GM19240 (cell line): Measurements from ENCODE around the gene MED13L.
"Not testable (repeated sequence)": the region's sequence is repeated elsewhere in the genome, so short reads cannot be mapped to it uniquely, and the experiment has no call there.

ENCODE experiments used
- DNase-seq: peaks from one replicate; pipeline ENCODE4 v3.0.0; 2011; ENCODE audit warnings: low spot score; ENCODE audit not compliant: insufficient read length

MED13L gene

GRCh38 chr12:116059904-116060303 lies 217.6 kb downstream of the MED13L start:
- DNase-seq, result no peak

- DNase-seq, result no peak
Measured at GRCh38 chr12:116058574-116058973, 218.9 kb downstream of the MED13L start.

GRCh38 chr12:116057356-116057755 lies 220.1 kb downstream of the MED13L start:
- DNase-seq, result no peak

DNA sequence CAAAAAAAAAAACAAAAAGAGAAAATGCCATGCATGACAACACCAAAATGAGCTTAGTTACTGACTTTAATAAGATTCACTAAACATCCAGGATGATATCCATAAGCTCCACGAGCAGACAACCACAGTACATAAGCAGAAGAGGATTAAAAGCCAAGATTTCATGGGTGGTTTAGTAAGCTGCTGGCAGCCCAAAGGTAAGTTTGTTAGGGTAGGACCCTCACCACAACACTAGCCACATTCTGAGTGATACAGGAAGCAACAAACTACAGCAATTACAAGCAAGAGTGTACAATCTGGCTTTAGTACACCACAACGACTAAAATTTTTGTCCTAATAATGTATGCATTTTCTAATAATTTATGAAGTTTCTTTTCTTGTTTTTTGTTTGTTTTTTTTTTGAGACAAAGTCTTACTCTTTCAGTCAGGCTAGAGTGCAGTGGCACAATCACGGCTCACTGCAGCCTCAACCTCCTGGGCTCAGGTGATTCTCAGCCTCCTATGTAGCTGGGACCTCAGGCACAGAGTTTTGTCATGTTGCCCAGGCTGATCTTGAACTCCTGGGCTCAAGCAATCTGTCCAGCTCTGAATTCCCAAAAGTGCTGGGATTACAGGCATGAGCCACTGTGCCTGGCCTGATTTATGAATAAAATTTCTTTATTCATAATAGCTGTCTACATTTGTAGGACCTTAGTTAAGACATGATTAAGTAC lies 221.4 kb downstream of the MED13L start:
- DNase-seq, result no peak

DNA sequence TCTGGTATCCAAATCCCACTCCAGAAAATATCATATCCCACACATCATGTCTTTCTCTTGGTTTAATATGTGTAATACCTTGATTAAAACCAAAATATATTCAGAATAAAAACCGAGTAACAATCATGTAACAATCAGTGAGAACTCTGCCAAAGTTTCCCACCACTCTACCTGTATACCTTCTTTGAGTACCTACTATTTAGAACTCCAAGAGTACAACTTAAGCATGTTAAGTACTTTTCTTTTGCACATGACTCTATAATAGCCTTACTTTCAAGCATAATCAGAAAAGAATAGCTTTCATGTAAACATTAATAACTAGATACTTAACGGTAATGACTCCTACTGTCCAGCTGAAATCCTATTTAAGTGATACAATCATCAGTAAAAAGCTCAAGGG lies 223.2 kb downstream of the MED13L start:
- no peak for DNase-seq

DNA sequence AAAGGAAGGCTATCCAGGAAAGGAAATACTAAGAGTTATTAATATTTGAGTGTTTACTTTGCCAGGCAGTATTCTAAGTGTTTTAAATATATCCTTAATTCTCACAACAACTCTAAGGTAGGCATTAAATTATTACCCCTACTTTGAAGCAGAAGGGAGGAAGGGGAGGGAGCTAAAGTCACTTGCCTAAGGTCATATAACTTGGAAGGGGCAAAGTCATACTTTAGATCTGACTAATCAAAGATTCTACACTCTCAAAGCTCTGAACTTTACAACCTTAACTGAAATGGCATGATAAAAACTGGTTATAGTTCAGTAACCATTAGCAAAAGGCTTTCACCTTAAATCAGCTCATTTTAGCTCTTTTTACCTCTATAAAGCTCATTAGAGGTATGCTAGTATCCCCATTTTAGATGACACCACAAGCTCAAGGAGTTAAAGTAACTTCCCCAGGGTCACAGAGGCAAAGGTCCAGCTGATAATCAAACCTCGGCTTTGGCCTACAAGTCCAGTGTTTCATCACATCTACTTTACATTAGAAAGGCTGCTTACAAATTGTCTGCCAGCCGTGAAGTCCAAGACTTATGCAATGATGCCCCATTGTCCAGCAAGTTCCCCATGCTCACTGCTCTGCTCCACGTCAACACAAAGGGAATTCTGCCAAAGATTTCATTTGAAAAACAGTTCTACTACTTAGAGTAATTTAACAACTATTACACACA lies 223.9 kb downstream of the MED13L start:
- DNase-seq, result no peak

GRCh38 chr12:116050275-116050674 lies 227.2 kb downstream of the MED13L start:
- DNase-seq, result no peak

DNA sequence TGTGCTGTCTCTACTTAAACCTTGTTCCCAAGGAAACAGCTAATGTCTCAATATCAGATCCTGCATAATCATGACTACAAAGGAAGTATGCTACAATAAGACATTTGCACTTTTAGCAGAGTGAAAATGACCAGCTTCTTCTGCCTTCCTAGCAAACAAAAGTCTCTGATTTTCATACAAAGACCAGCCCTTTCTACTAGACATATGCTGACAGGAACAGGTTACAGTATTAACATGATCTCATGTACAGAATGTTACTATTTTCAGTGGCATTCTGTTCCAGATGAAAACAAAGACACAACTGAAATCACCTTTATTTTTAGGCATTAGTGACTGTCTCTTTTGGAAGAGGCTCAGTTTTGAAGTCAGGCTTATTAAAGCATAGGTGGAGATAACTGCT lies 228.6 kb downstream of the MED13L start:
- DNase-seq, result no peak

- no peak for DNase-seq
Measured at GRCh38 chr12:116046039-116046438, 231.5 kb downstream of the MED13L start.

DNA sequence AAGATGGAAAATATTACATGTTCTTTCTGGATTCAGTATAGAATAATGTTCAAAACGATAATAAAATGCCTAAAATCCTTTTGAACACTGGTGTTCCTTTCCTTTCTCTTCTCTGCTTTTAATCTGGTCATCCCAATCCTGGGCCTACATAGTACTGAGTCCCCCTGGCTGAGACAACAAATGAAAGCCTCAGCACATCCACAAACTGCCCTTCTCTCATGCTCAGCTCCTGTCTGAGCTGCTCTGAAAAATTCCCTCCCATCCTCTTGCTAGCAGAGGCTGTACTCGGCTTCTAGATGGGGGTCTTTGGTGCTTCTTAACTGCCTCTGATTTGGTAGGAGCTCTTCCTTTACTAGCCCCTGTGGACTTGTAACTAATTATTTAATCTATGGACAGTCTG lies 232.3 kb downstream of the MED13L start:
- DNase-seq, result no peak

DNA sequence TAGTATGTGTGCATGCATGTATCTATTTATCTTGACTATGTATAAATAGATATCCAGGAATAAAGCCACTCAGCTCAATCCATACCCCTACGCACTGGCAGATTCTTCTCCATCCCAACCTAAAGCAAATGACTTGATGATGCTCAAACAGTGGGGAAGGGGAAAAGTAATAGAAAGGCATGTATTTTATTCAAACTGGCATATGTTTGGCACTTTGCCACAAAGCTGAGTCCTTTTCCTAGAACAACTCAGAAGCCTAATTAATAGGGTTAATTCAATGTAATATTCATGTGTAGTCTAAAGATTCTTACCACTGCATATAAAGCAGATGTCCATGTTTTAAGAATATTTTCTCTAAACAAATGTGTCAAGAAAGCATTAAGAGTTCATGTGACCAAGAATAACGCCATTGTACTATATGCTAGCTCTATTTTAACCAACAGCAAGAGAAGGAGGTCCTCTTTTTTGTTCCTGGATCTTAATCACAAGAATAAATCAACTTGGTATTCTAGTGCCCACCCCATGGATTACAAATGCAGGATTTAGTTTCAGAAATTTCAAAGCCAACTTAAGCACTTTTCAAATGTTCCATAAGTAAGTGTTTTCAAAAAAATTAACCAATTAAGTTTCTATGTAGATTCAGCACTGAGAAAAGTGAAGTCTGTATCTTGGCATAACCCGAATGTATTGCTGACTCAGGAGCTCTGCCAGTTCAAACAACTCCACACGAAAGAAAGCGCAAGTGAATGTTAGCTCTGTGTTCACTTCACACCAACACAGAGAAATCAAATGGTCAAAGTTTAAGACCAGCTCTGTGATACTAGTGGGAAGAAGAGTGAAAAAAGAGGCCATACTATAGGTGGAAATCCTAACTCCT lies 233.6 kb downstream of the MED13L start:
- DNase-seq, result no peak

DNA sequence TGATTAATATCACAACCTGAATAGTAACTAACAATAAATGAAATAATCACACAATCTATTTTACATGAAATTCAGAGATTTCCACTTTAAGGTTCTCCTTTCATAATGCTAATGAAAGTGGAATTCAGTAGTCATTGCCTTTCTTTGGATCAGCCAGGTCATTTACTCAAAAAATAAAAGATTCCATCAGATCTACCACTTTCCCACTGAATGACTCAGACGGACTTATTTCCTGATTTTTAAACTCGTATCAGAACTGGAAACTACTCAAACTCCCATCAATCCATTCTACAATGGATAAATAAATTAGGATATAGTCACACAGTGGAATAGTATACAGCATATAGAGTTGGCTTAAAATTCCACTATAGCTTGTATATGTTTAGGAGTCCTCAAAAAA lies 237.1 kb downstream of the MED13L start:
- DNase-seq, result no peak

GRCh38 chr12:116039081-116039480 lies 238.4 kb downstream of the MED13L start:
- DNase-seq, result no peak

- no peak for DNase-seq
Measured at GRCh38 chr12:116037941-116038837, 239.3 kb downstream of the MED13L start.

GRCh38 chr12:116033765-116034164 lies 243.7 kb downstream of the MED13L start:
- DNase-seq, result no peak

DNA sequence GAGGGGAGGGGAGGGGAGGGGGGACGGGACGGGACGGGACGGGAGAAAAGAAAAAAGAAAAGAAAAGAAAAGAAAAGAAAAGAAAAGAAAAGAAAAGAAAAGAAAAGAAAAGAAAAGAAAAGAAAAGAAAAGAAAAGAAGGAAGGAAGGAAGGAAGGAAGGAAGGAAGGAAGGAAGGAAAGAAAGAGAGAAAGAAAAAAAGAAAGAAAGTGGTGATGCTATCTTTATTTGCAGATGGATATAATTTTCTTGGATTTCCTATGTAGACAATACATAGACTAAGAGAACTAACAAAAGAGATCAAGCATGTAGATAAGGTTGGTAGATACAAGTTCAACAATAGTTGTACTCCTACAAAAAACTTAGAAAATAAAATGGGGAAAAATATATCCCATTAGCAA lies 245.9 kb downstream of the MED13L start:
- not testable (repeated sequence) for DNase-seq

- no peak for DNase-seq
Measured at GRCh38 chr12:116028619-116029018, 248.9 kb downstream of the MED13L start.

GRCh38 chr12:116027551-116027821 lies 250.0 kb downstream of the MED13L start:
- DNase-seq, result no peak

DNA sequence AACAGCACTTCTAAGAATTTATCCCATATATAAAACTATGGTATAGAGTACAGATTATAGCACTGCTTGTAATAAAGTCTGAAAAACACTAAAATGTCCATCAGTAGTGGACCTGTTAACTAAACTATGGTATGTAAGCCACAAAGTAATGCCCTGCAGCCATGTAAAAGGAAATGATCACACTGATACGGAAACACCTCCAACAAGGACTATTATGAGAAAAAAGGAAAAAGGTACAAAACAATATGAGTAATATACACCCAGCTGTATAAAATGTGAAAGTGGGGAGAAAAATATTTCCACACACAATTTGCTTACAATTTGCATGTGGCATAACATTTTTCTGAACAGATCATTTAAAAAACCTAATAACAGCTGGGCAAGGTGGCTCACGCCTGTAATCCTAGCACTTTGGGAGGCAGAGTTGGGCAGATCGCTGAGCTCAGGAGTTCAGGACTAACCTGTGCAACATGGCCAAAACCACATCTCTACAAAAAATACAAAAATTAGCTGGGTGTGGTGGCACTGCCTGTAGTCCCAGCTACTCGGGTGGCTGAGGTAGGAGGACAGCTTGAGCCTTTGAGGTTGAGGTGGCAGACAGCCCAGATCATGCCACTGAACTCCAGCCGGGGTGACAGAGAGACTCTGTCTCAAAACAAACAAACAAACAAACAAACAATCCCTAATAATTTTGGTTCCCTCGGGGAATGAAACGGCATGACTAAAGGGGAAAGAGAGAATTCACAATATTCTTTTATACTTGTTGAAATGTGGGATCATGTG lies 250.5 kb downstream of the MED13L start:
- DNase-seq, result no peak

DNA sequence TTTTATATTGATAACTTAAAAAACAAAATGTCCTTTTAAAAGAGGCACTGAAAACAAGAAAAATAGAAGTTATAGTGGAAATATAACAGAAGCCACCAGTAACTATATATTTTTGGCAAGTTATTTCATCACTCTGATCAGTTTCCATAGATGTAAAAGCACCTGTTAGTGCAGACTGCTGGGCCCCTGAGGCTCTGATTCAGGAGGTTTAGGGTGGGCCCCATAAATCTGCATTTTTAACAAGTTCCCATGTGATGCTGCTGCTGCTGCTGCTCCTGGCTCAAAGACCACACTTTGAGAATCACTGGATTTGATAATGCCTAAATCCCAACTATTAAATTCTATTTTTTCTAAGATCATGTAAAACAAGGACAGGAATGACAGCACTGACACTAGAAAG lies 251.1 kb downstream of the MED13L start:
- DNase-seq, result no peak

- no peak for DNase-seq
Measured at GRCh38 chr12:116024769-116025168, 252.7 kb downstream of the MED13L start.
